GM23338 (cell line): ENCODE results near the gene GREB1L.
"Not testable (repeated sequence)": the region's sequence is repeated elsewhere in the genome, so short reads cannot be mapped to it uniquely, and the experiment has no call there.

ENCODE experiments used
- CTCF ChIP-seq, 2 experiments: fragments of 200-600 bp in 1 of 2; sonication (generic) in 1 of 2; conservative IDR thresholded peaks; 2 replicates each; pipeline versions ENCODE4 v1.5.1 to v1.6.1; 2016 to 2017; ENCODE audit warnings: antibody characterized with exemption in 2 of 2, low read depth in 2 of 2, mild to moderate bottlenecking in 2 of 2, moderate library complexity in 1 of 2
- ETS1 ChIP-seq: IDR thresholded peaks from 2 replicates; pipeline ENCODE4 v1.6.1; 2016; ENCODE audit warnings: antibody characterized with exemption
- EZH2 ChIP-seq: fragments of 200-600 bp; sonication (generic); IDR thresholded peaks from one replicate; pipeline ENCODE4 v1.8.0; 2017; ENCODE audit warnings: antibody characterized with exemption, mild to moderate bottlenecking, low read depth; ENCODE audit not compliant: unreplicated experiment
- EZH2phosphoT487 ChIP-seq: fragments of 200-600 bp; sonication (generic); IDR thresholded peaks from one replicate; pipeline ENCODE4 v1.8.1; 2018; ENCODE audit warnings: antibody characterized with exemption; ENCODE audit not compliant: unreplicated experiment
- JUNB ChIP-seq: IDR thresholded peaks from one replicate; pipeline ENCODE4 v1.6.1; 2016; ENCODE audit warnings: antibody characterized with exemption; ENCODE audit not compliant: unreplicated experiment
- POLR2AphosphoS5 ChIP-seq: IDR thresholded peaks from 2 replicates; pipeline ENCODE4 v1.6.1; 2016; ENCODE audit warnings: antibody characterized with exemption, low read depth
- REST ChIP-seq: IDR thresholded peaks from one replicate; pipeline ENCODE4 v1.6.1; 2018; ENCODE audit warnings: antibody characterized with exemption; ENCODE audit not compliant: unreplicated experiment

GRCh38 chr18:21278218-21278617 lies 36.2 kb downstream of the GREB1L start:
- not testable (repeated sequence) for TF ChIP-seq CTCF (conservative IDR thresholded peaks at IDR 0.05; ENCODE audit: low read depth in 2 of 2); REST; EZH2phosphoT487; POLR2AphosphoS5; EZH2; JUNB; ETS1
